Measurements from ENCODE around the gene WDR90. TPM values are rescaled to one million over a fixed set of nuclear protein-coding genes. Genes with fewer than 3 reads are reported as not detected.

Gene WDR90
- total and polyA plus RNA-seq, 2 donors from 2014 or later = 10.6 to 51.6 TPM

- FAIRE-seq = no peak
- intact Hi-C loops (cut with DNase I) = no loop called here
These were observed 7.6 kb upstream of the WDR90 start, which contains the start of gene MCRIP2 for GRCh38 chr16:641326-642188. MCRIP2 (plus strand) TSS chr16:641828; CDS start chr16:641992, 164 bp downstream.

GRCh38 chr16:642189-643049 lies 6.7 kb upstream of the WDR90 start:
- peak in 1 of 5 donors; percentile 46 for DNase-seq
- Histone ChIP-seq H3K9me3 (ENCODE audit: control insufficient read depth in 2 of 3, insufficient read depth in 1 of 3, low read length in 3 of 3) (no peaks in the 10 kb centered on the region), H3K4me1 (ENCODE audit: control insufficient read depth in 2 of 3, insufficient read depth in 2 of 3, low read depth in 1 of 3, low read length in 3 of 3) (peaks cover 0 to 36% (median 12%) of the 10 kb centered on the region in 3 donors), H3K27me3 (ENCODE audit: control insufficient read depth, insufficient read depth, low read length) (no peaks in the 10 kb centered on the region), H3K4me3 (ENCODE audit: low read length in 3 of 3) (peak overlapping the region in 2 of 3 donors; percentile 76 to 77), H3K9ac (ENCODE audit: low read length in 3 of 3) (peak overlapping the region in 2 of 3 donors; percentile 55 to 69), H3K36me3 (ENCODE audit: control insufficient read depth in 2 of 3, insufficient read depth in 3 of 3, low read length in 3 of 3) (no peaks in the 10 kb centered on the region), H3K27ac (ENCODE audit: low read depth in 2 of 2, low read length in 2 of 2) (peak overlapping the region; percentile 80 to 86)
- intact Hi-C loops (cut with DNase I) = no loop called here
- TF ChIP-seq CTCF (IDR thresholded peaks at IDR 0.05; ENCODE audit: borderline replicate concordance, extremely low read depth, insufficient read depth) = no peak
- no peak for FAIRE-seq

More at GRCh38 chr16:641326-642188, 7.6 kb upstream of the WDR90 start, which contains the start of gene MCRIP2:
- no peak for TF ChIP-seq CTCF (IDR thresholded peaks at IDR 0.05; ENCODE audit: borderline replicate concordance, extremely low read depth, insufficient read depth)
- Histone ChIP-seq H3K9me3 (ENCODE audit: control insufficient read depth in 2 of 3, insufficient read depth in 1 of 3, low read length in 3 of 3) (no peaks in the 10 kb centered on the region), H3K27ac (ENCODE audit: low read depth in 2 of 2, low read length in 2 of 2) (peak within 1 kb of the TSS; percentile 80 to 86), H3K4me1 (ENCODE audit: control insufficient read depth in 2 of 3, insufficient read depth in 2 of 3, low read depth in 1 of 3, low read length in 3 of 3) (peaks cover 0 to 31% (median 7%) of the 10 kb centered on the region in 3 donors), H3K27me3 (ENCODE audit: control insufficient read depth, insufficient read depth, low read length) (no peaks in the 10 kb centered on the region), H3K36me3 (ENCODE audit: control insufficient read depth in 2 of 3, insufficient read depth in 3 of 3, low read length in 3 of 3) (no peaks in the 10 kb centered on the region), H3K4me3 (ENCODE audit: low read length in 3 of 3) (peak within 1 kb of the TSS in 2 of 3 donors; percentile 76 to 77), H3K9ac (ENCODE audit: low read length in 3 of 3) (peak within 1 kb of the TSS in 2 of 3 donors; percentile 73 to 81)
- peak; percentile 72 to 95 (median 84) for DNase-seq

- Histone ChIP-seq H3K27me3 (ENCODE audit: control insufficient read depth, insufficient read depth, low read length) (no peaks in the 10 kb centered on the region), H3K27ac (ENCODE audit: low read depth in 2 of 2, low read length in 2 of 2) (peak overlapping the region; percentile 79 to 86), H3K9ac (ENCODE audit: low read length in 3 of 3) (peak overlapping the region in 2 of 3 donors; percentile 55 to 69), H3K9me3 (ENCODE audit: control insufficient read depth in 2 of 3, insufficient read depth in 1 of 3, low read length in 3 of 3) (no peaks in the 10 kb centered on the region), H3K36me3 (ENCODE audit: control insufficient read depth in 2 of 3, insufficient read depth in 3 of 3, low read length in 3 of 3) (no peaks in the 10 kb centered on the region), H3K4me3 (ENCODE audit: low read length in 3 of 3) (peak overlapping the region in 2 of 3 donors; percentile 76 to 77), H3K4me1 (ENCODE audit: control insufficient read depth in 2 of 3, insufficient read depth in 2 of 3, low read depth in 1 of 3, low read length in 3 of 3) (peaks cover 0 to 35% (median 12%) of the 10 kb centered on the region in 3 donors)
- no peak for FAIRE-seq
- intact Hi-C loops (cut with DNase I) = no loop called here
- TF ChIP-seq CTCF (IDR thresholded peaks at IDR 0.05; ENCODE audit: borderline replicate concordance, extremely low read depth, insufficient read depth) = no peak
- DNase-seq = no peak
These were observed 6.2 kb upstream of the WDR90 start for GRCh38 chr16:643050-643368.

All from kidney (tissue), 14 donors.